AG10803 (cell line): Measurements from ENCODE around the gene ZFYVE19.

Source experiments
- DNase-seq: peaks from one replicate; pipeline ENCODE4 v3.0.0; 2010; ENCODE audit warnings: low read depth
- H3K4me3 ChIP-seq: 2 replicates; pipeline ENCODE4 v1.5.1; 2011; ENCODE audit warnings: mild to moderate bottlenecking, low read length, control low read depth
- TF ChIP-seq, protein P1 (sequence below): conservative IDR thresholded peaks from 2 replicates; pipeline ENCODE4 v1.5.1; 2011; ENCODE audit warnings: mild to moderate bottlenecking, low read length, control low read depth, inconsistent platforms

Gene ZFYVE19

GRCh38 chr15:40789999-40790398 is 16.9 kb upstream of the ZFYVE19 start:
- no peak overlapping the region for H3K4me3 ChIP-seq
- TF ChIP-seq, protein P1, sequence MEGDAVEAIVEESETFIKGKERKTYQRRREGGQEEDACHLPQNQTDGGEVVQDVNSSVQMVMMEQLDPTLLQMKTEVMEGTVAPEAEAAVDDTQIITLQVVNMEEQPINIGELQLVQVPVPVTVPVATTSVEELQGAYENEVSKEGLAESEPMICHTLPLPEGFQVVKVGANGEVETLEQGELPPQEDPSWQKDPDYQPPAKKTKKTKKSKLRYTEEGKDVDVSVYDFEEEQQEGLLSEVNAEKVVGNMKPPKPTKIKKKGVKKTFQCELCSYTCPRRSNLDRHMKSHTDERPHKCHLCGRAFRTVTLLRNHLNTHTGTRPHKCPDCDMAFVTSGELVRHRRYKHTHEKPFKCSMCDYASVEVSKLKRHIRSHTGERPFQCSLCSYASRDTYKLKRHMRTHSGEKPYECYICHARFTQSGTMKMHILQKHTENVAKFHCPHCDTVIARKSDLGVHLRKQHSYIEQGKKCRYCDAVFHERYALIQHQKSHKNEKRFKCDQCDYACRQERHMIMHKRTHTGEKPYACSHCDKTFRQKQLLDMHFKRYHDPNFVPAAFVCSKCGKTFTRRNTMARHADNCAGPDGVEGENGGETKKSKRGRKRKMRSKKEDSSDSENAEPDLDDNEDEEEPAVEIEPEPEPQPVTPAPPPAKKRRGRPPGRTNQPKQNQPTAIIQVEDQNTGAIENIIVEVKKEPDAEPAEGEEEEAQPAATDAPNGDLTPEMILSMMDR, result no peak
- DNase-seq, result no peak

DNA sequence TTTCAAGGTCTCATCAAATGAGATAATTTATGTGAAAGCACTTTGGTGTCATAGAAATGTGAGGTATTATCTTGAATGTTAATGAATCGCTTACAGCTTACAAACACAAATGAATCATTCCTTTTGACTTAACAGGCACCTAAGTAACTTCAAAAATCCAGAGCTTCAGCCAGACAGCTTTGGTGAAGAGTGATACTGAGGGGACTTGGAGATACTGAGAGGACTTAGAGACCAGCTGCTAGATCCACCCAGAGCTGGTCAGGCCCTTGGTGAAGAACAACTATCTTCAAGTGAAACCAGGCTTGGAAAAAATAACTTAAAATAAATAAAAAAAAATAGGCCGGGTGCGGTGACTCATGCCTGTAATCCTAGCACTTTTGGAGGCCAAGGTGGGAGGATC is 16.2 kb upstream of the ZFYVE19 start:
- no peak overlapping the region for H3K4me3 ChIP-seq
- DNase-seq, result no peak
- TF ChIP-seq, protein P1, result no peak

- H3K4me3 ChIP-seq, result no peak overlapping the region
- TF ChIP-seq, protein P1, result no peak
- DNase-seq, result no peak
Observed at GRCh38 chr15:40792394-40792793, 14.5 kb upstream of the ZFYVE19 start.

DNA sequence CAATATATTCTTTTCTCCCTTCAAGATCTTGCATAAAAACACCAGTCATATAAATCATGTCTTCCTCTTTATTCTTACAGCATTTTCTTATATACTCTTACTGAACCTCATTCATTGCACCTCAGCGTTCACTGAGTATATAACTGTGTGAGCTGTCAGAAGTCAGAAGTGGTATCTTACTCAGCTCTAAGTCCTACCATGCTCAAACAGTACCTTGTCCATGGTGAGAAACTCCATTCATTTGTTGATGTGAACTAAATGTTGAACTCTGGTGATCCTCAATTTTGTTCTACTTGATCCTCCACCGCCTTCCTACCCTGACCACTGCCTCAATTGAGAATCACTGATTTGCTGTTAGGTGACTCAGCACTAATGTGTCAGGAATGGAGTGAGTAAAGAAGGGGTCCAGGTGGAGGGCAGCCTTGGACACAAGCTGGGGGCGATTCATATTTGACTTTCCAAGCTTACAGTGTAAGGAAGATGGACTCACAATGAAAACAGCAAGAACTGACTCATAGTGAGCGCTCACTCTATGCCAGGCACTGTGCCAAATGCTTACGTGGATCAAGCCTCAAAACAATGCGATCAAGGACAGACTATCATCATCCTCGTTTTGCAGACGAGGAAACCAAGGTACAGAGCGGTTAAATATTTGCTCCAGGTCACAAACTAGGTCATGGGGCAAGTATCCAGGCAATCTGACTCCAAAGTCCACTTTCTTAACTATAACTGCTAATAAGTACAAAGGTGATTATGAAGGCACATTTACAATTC is 13.5 kb upstream of the ZFYVE19 start:
- H3K4me3 ChIP-seq, result no peak overlapping the region
- TF ChIP-seq, protein P1, result no peak
- DNase-seq, result peak; percentile 84

DNA sequence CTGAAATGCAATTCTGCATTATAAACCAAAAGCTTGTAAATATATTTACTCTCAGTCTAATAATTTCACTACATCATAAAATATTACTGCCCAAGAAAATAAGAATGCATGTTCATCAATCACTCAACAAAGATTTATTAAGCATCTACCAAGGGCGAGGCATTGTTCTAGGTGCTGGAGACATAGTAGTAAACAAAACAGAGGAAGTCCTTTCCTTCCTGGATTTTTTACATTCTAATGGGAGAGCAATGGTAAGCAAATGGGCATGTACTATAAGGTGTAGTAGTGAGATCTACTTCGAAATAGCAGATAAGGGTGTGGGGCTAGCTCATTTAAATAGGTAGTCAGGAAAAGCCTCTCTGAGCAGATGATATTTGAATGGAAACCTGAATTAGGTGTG is 10.8 kb upstream of the ZFYVE19 start:
- H3K4me3 ChIP-seq, result no peak overlapping the region

DNA sequence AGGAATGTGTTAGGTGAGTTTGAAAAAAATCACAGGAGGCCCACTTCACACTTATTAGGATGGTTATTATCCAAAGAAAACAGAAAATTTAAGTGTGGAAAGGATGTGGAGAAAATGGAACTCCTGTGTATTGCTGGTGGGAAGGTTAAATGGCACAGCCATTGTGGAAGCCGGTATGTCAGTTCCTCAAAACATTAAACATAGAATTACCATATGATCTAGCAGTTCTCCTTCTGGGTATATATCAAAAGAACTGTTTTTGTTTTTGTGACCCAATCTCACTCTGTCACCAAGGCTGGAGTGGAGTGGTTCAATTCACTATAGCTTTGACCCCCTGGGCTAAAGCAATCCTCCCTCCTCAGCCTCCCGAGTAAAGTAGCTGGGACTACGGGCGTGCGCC is 10.4 kb upstream of the ZFYVE19 start:
- H3K4me3 ChIP-seq, result no peak overlapping the region
- TF ChIP-seq, protein P1, result no peak
- no peak for DNase-seq

More for the DNA sequence above, 10.8 kb upstream of the ZFYVE19 start:
- TF ChIP-seq, protein P1, result no peak
- DNase-seq, result no peak

DNA sequence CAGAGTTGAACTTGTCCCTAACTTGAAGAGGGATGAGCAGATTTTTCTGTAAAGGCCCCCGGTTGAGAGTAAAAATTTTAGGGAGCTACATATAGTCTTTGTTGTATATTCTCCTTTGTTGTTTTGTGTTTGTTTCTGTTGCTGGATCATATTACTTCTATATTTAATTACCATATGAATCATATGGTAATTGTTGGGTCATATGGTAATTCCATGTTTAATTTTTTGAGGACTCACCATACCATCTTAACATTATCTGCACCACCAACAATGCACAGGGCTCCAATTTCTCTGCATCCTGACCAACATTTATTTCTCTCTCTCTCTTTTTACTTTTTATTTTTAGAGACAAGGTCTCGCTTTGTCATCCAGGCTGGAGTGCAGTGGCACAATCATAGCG is 7.4 kb upstream of the ZFYVE19 start:
- no peak overlapping the region for H3K4me3 ChIP-seq
- no peak for DNase-seq
- TF ChIP-seq, protein P1, result no peak
